ENCODE data around the gene RRP8.

- TF ChIP-seq, protein P1, sequence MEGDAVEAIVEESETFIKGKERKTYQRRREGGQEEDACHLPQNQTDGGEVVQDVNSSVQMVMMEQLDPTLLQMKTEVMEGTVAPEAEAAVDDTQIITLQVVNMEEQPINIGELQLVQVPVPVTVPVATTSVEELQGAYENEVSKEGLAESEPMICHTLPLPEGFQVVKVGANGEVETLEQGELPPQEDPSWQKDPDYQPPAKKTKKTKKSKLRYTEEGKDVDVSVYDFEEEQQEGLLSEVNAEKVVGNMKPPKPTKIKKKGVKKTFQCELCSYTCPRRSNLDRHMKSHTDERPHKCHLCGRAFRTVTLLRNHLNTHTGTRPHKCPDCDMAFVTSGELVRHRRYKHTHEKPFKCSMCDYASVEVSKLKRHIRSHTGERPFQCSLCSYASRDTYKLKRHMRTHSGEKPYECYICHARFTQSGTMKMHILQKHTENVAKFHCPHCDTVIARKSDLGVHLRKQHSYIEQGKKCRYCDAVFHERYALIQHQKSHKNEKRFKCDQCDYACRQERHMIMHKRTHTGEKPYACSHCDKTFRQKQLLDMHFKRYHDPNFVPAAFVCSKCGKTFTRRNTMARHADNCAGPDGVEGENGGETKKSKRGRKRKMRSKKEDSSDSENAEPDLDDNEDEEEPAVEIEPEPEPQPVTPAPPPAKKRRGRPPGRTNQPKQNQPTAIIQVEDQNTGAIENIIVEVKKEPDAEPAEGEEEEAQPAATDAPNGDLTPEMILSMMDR (IDR thresholded peaks at IDR 0.05; ENCODE audit: poor library complexity): no peak
- no peak for TF ChIP-seq EZH2phosphoT487 (IDR thresholded peaks at IDR 0.05; ENCODE audit: low read depth, severe bottlenecking, unreplicated experiment)
- TF ChIP-seq EZH2 (IDR thresholded peaks at IDR 0.05; ENCODE audit: borderline replicate concordance): no peak
Observed at GRCh38 chr11:6615046-6615445, 11.6 kb upstream of the RRP8 start.
